ENCODE measurements around the gene KPNA1. TPM values are rescaled to one million over a fixed set of nuclear protein-coding genes. Genes with fewer than 3 reads are reported as not detected.

KPNA1 gene
- total RNA-seq, 2 donors from 2014 or later, result 90.5 to 93.4 TPM

DNA sequence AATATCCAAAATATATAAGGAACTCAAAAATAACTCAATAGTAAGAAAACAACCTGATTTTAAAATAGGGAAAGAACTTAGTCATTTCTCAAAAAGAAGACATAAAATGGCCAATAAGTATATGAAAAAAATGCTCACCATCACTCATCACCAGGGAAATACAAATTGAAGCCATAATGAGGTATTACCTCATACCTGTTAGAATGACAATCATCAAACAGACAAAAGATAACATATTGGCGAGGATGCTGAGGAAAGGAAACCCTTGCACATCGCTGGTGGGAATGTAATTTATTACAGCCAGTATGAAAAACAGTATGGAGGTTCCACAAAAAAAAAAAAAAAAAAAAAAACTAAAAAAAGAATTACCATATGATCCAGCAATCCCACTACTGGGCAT, 38.2 kb downstream of the KPNA1 start:
- no peak overlapping the region for H3K9ac ChIP-seq (ENCODE audit: extremely low read depth, low read length, poor library complexity, severe bottlenecking)
- H3K4me3 ChIP-seq (ENCODE audit: low read length), result no peak overlapping the region
- Mint-ChIP-seq H3K36me3 (ENCODE audit: low read depth) (peaks cover 23% of the 10 kb centered on the region), H3K4me3 (no peak overlapping the region), H3K4me1 (peaks cover 18% of the 10 kb centered on the region), H3K27me3 (ENCODE audit: insufficient read depth) (no peaks in the 10 kb centered on the region), H3K27ac (no peak overlapping the region), H3K9me3 (no peaks in the 10 kb centered on the region)
- no peaks in the 10 kb centered on the region for H3K4me1 ChIP-seq (ENCODE audit: control insufficient read depth, insufficient read depth, low read length)
- WGBS, 2 experiments (ENCODE audit: insufficient coverage in 1 of 2, insufficient read length in 1 of 2), result 88% methylated on average over 1 of the region's 2 CpGs; no CpG with 5 or more reads in 1 of the 2 experiments
- TF ChIP-seq, protein P1, sequence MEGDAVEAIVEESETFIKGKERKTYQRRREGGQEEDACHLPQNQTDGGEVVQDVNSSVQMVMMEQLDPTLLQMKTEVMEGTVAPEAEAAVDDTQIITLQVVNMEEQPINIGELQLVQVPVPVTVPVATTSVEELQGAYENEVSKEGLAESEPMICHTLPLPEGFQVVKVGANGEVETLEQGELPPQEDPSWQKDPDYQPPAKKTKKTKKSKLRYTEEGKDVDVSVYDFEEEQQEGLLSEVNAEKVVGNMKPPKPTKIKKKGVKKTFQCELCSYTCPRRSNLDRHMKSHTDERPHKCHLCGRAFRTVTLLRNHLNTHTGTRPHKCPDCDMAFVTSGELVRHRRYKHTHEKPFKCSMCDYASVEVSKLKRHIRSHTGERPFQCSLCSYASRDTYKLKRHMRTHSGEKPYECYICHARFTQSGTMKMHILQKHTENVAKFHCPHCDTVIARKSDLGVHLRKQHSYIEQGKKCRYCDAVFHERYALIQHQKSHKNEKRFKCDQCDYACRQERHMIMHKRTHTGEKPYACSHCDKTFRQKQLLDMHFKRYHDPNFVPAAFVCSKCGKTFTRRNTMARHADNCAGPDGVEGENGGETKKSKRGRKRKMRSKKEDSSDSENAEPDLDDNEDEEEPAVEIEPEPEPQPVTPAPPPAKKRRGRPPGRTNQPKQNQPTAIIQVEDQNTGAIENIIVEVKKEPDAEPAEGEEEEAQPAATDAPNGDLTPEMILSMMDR (conservative IDR thresholded peaks at IDR 0.05), result no peak
- H3K27me3 ChIP-seq (ENCODE audit: control insufficient read depth, insufficient read depth, low read length, poor library complexity, severe bottlenecking), result no peaks in the 10 kb centered on the region
- H3K36me3 ChIP-seq (ENCODE audit: control insufficient read depth, insufficient read depth, low read length), result peaks cover 22% of the 10 kb centered on the region
- no peak for DNase-seq
- H3K27ac ChIP-seq (ENCODE audit: low read depth, low read length), result no peak overlapping the region
- H3K9me3 ChIP-seq (ENCODE audit: control insufficient read depth, low read length), result no peaks in the 10 kb centered on the region

DNA sequence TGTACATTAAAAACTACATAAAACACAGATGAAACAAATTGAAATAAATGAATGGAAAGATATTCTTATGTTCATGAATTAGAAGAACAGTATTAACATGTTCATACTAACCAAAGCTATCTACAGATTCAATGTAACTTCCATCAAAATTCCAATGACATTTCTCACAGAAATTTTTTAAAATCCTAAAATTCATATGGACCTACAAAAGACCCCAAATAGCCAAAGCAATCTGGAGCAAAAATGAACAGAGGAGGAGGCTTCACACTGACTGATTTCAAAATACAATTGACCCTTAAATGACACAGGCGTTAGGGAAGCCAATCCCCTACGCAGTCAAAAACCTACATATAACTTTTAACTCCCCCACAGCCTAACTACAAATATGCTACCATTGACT, 39.4 kb downstream of the KPNA1 start:
- Histone ChIP-seq H3K27ac (ENCODE audit: low read depth, low read length) (no peak overlapping the region), H3K27me3 (ENCODE audit: control insufficient read depth, insufficient read depth, low read length, poor library complexity, severe bottlenecking) (no peaks in the 10 kb centered on the region), H3K36me3 (ENCODE audit: control insufficient read depth, insufficient read depth, low read length) (peaks cover 15% of the 10 kb centered on the region), H3K4me3 (ENCODE audit: low read length) (no peak overlapping the region), H3K9ac (ENCODE audit: extremely low read depth, low read length, poor library complexity, severe bottlenecking) (no peak overlapping the region), H3K4me1 (ENCODE audit: control insufficient read depth, insufficient read depth, low read length) (no peaks in the 10 kb centered on the region), H3K9me3 (ENCODE audit: control insufficient read depth, low read length) (no peaks in the 10 kb centered on the region)
- no peak for DNase-seq
- TF ChIP-seq, protein P1 (conservative IDR thresholded peaks at IDR 0.05), result no peak
- Mint-ChIP-seq H3K4me1 (peaks cover 28% of the 10 kb centered on the region), H3K36me3 (ENCODE audit: low read depth) (peaks cover 15% of the 10 kb centered on the region), H3K9me3 (no peaks in the 10 kb centered on the region), H3K27ac (no peak overlapping the region), H3K4me3 (no peak overlapping the region), H3K27me3 (ENCODE audit: insufficient read depth) (no peaks in the 10 kb centered on the region)
- 100% methylated on average over 1 to 2 of the region's 2 CpGs for WGBS, 2 experiments (ENCODE audit: insufficient coverage in 1 of 2, insufficient read length in 1 of 2)

DNA sequence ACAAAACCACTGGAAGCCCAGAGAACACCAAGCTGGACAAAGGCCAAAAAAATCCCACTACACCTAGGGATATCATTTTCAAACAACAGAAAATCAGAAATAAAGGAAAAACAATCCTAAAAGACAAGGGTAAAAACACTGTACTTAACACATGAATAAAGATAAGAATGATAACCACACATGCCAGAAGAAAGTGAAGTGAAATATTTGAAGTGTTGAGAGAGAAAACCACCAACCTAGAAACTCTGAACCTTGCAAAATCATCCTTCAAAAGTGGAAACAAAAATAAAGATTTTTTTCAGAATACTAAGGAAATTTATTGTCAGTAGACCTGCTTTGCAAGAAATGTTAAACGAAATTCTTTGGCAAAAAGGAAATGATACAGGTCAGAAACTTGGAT, 45.1 kb downstream of the KPNA1 start:
- H3K4me1 ChIP-seq (ENCODE audit: control insufficient read depth, insufficient read depth, low read length), result peaks cover 4% of the 10 kb centered on the region

More for the DNA sequence above, 45.1 kb downstream of the KPNA1 start:
- TF ChIP-seq, protein P1 (conservative IDR thresholded peaks at IDR 0.05), result no peak
- Histone ChIP-seq H3K9ac (ENCODE audit: extremely low read depth, low read length, poor library complexity, severe bottlenecking) (peak overlapping the region; percentile 31), H3K36me3 (ENCODE audit: control insufficient read depth, insufficient read depth, low read length) (peaks cover 27% of the 10 kb centered on the region), H3K9me3 (ENCODE audit: control insufficient read depth, low read length) (no peaks in the 10 kb centered on the region), H3K27ac (ENCODE audit: low read depth, low read length) (peak overlapping the region; percentile 40), H3K27me3 (ENCODE audit: control insufficient read depth, insufficient read depth, low read length, poor library complexity, severe bottlenecking) (no peaks in the 10 kb centered on the region), H3K4me3 (ENCODE audit: low read length) (peak overlapping the region; percentile 26)
- Mint-ChIP-seq H3K27ac (peak overlapping the region; percentile 98), H3K27me3 (ENCODE audit: insufficient read depth) (no peaks in the 10 kb centered on the region), H3K4me1 (peaks cover 58% of the 10 kb centered on the region), H3K36me3 (ENCODE audit: low read depth) (peaks cover 21% of the 10 kb centered on the region), H3K9me3 (no peaks in the 10 kb centered on the region), H3K4me3 (peak overlapping the region; percentile 41)
- WGBS, 2 experiments (ENCODE audit: insufficient coverage in 1 of 2, insufficient read length in 1 of 2), result 42 to 58% methylated on average over 1 of the region's 1 CpG
- no peak for DNase-seq
